Subcutaneous adipose tissue (tissue), 4 donors: Measurements from ENCODE around the gene CELF5. TPM values are rescaled to one million over a fixed set of nuclear protein-coding genes. Genes with fewer than 3 reads are reported as not detected.

Experiments
- CTCF ChIP-seq: fragments of 450-650 bp; IDR thresholded peaks from one replicate; pipeline ENCODE4 v1.5.1; 2016; ENCODE audit warnings: low read depth, mild to moderate bottlenecking, control low read depth, antibody characterized with exemption, moderate library complexity
- total RNA-seq, 4 donors: library from RNA; depleted of rRNA; stranded (reverse); fragments of >200 nt; gene quantifications; one replicate each; pipeline ENCODE4 v1.1.0, GENCODE V29; 2016

The CELF5 gene
- total RNA-seq, 4 donors from 2014 or later = not detected

- no peak for TF ChIP-seq CTCF
Measured at GRCh38 chr19:3208317-3209207, 15.9 kb upstream of the CELF5 start.

GRCh38 chr19:3210347-3211017, 14.0 kb upstream of the CELF5 start:
- no peak for TF ChIP-seq CTCF

- no peak for TF ChIP-seq CTCF
Measured at GRCh38 chr19:3211191-3211590, 13.3 kb upstream of the CELF5 start.

GRCh38 chr19:3213159-3213558, 11.3 kb upstream of the CELF5 start:
- TF ChIP-seq CTCF = no peak

GRCh38 chr19:3216874-3217273, 7.6 kb upstream of the CELF5 start:
- TF ChIP-seq CTCF = no peak

- TF ChIP-seq CTCF = no peak
Measured at GRCh38 chr19:3220576-3220975, 3.9 kb upstream of the CELF5 start.

- TF ChIP-seq CTCF = no peak
Measured at GRCh38 chr19:3222709-3223108, 1.8 kb upstream of the CELF5 start.
